DND-41 (cell line): ENCODE data around the gene TPGS2.

ENCODE experiments used
- CTCF ChIP-seq: IDR thresholded peaks from 2 replicates; pipeline ENCODE4 v1.5.1; 2012; ENCODE audit warnings: borderline replicate concordance, low read length, moderate library complexity, mild to moderate bottlenecking; ENCODE audit not compliant: poor library complexity, severe bottlenecking; ENCODE audit errors: extremely low read depth
- EZH2 ChIP-seq: IDR thresholded peaks from 3 replicates; pipeline ENCODE4 v1.6.1; 2012; ENCODE audit warnings: borderline replicate concordance, low read depth, mild to moderate bottlenecking, moderate library complexity, low read length, inconsistent platforms; ENCODE audit not compliant: severe bottlenecking

- TF ChIP-seq CTCF (no peak), EZH2 (no peak)
Measured at GRCh38 chr18:36752929-36753865, 75.6 kb downstream of the TPGS2 start.
